ENCODE measurements around the gene ELMO1. TPM values are rescaled to one million over a fixed set of nuclear protein-coding genes. Genes with fewer than 3 reads are reported as not detected.

The ELMO1 gene
- total RNA-seq, 1 experiment from 2014 or later = 1.1 TPM

DNA sequence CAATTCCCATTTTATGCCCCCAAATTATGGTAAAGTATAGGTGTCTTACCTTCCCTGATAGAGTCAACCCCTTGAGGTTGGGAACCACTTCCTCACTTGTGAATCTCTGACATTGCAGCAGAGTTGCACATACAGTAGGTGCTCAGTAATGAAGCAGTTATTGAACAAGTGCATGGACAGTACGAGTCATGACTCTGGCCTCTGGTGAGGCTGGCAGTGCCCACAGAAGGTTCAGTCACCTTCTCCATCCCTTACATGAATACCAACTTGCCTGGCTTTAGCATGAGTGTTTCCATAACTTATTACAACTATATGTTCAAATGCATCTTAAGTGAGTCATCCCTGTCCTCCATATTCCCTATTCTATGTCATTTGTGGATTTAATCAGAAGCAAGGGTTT, 340.0 kb downstream of the ELMO1 start:
- Histone ChIP-seq H3K27ac (ENCODE audit: low read depth, low read length) (no peak overlapping the region), H3K4me1 (ENCODE audit: control insufficient read depth in 1 of 2, insufficient read depth in 2 of 2, low read length in 2 of 2) (peaks cover 0 to 13% of the 10 kb centered on the region in 2 experiments; a peak in 1 of 4 replicates), H3K9ac (ENCODE audit: low read length) (no peak overlapping the region), H2AFZ (ENCODE audit: low read depth, low read length, poor library complexity, severe bottlenecking) (no peak overlapping the region), H3K4me3 (replicated peaks in 1 of 2; ENCODE audit: low read depth in 1 of 2, low read length in 2 of 2) (no peak overlapping the region), H3K27me3 (ENCODE audit: insufficient read depth, low read length) (no peaks in the 10 kb centered on the region), H3K4me2 (ENCODE audit: low read length) (no peak overlapping the region), H3K9me2 (ENCODE audit: insufficient read depth) (no peaks in the 10 kb centered on the region), H3K9me3 (ENCODE audit: control insufficient read depth in 1 of 2, insufficient read depth in 1 of 2, low read depth in 1 of 2, low read length in 2 of 2) (no peaks in the 10 kb centered on the region), H3K36me3 (ENCODE audit: control insufficient read depth in 1 of 2, insufficient read depth in 2 of 2, low read length in 2 of 2) (no peaks in the 10 kb centered on the region), H3K79me2 (ENCODE audit: insufficient read depth, low read length) (no peaks in the 10 kb centered on the region), H4K20me1 (ENCODE audit: insufficient read depth) (no peaks in the 10 kb centered on the region)
- RAD21 ChIA-PET (ENCODE audit: low non-redundant PET in 1 of 2, low total read pairs in 2 of 2, uncharacterized antibody in 2 of 2, unreplicated experiment in 2 of 2) = no interaction called here
- ATAC-seq (no peak), DNase-seq (ENCODE audit: low read depth, low spot score) (no peak)
- CTCF ChIA-PET = no interaction called here
- intact Hi-C loops (cut with micrococcal nuclease) = no loop called here
- no TSS peak for BruUV-seq (replicated peaks)
- POLR2A ChIA-PET = no interaction called here
- TF ChIP-seq EZH2phosphoT487 (IDR thresholded peaks at IDR 0.05; ENCODE audit: borderline replicate concordance) (no peak), SIN3A (IDR thresholded peaks at IDR 0.05; ENCODE audit: low read depth) (no peak), CEBPB (IDR thresholded peaks at IDR 0.05; ENCODE audit: low read depth) (no peak), SP1 (IDR thresholded peaks at IDR 0.05; ENCODE audit: low read depth) (no peak), ZFX (IDR thresholded peaks at IDR 0.05) (no peak), EZH2 (IDR thresholded peaks at IDR 0.05) (no peak), ELF1 (IDR thresholded peaks at IDR 0.05; ENCODE audit: borderline replicate concordance, low read depth) (no peak), EGR1 (IDR thresholded peaks at IDR 0.05; ENCODE audit: low read depth) (no peak), JUND (IDR thresholded peaks at IDR 0.05) (no peak), ZNF274 (IDR thresholded peaks at IDR 0.05; ENCODE audit: low read depth, low read length) (no peak), RAD21 (IDR thresholded peaks at IDR 0.05; ENCODE audit: low read depth) (no peak), YY1 (IDR thresholded peaks at IDR 0.05; ENCODE audit: extremely low read depth, insufficient replicate concordance, low read depth, low read length) (no peak), POLR2AphosphoS5 (IDR thresholded peaks at IDR 0.05; ENCODE audit: low read depth, low read length) (no peak)
- TF ChIP-seq, protein P1, sequence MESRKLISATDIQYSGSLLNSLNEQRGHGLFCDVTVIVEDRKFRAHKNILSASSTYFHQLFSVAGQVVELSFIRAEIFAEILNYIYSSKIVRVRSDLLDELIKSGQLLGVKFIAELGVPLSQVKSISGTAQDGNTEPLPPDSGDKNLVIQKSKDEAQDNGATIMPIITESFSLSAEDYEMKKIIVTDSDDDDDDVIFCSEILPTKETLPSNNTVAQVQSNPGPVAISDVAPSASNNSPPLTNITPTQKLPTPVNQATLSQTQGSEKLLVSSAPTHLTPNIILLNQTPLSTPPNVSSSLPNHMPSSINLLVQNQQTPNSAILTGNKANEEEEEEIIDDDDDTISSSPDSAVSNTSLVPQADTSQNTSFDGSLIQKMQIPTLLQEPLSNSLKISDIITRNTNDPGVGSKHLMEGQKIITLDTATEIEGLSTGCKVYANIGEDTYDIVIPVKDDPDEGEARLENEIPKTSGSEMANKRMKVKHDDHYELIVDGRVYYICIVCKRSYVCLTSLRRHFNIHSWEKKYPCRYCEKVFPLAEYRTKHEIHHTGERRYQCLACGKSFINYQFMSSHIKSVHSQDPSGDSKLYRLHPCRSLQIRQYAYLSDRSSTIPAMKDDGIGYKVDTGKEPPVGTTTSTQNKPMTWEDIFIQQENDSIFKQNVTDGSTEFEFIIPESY (IDR thresholded peaks at IDR 0.05; ENCODE audit: extremely low read depth, insufficient replicate concordance, low read length) = no peak
- TF ChIP-seq, protein P2, sequence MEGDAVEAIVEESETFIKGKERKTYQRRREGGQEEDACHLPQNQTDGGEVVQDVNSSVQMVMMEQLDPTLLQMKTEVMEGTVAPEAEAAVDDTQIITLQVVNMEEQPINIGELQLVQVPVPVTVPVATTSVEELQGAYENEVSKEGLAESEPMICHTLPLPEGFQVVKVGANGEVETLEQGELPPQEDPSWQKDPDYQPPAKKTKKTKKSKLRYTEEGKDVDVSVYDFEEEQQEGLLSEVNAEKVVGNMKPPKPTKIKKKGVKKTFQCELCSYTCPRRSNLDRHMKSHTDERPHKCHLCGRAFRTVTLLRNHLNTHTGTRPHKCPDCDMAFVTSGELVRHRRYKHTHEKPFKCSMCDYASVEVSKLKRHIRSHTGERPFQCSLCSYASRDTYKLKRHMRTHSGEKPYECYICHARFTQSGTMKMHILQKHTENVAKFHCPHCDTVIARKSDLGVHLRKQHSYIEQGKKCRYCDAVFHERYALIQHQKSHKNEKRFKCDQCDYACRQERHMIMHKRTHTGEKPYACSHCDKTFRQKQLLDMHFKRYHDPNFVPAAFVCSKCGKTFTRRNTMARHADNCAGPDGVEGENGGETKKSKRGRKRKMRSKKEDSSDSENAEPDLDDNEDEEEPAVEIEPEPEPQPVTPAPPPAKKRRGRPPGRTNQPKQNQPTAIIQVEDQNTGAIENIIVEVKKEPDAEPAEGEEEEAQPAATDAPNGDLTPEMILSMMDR (IDR thresholded peaks at IDR 0.05 in 2 of 3, conservative IDR thresholded peaks at IDR 0.05 in 1 of 3; ENCODE audit: borderline replicate concordance in 1 of 3, insufficient read depth in 1 of 3, low read depth in 2 of 3, low read length in 2 of 3) = no peak
- TF ChIP-seq, protein P3, sequence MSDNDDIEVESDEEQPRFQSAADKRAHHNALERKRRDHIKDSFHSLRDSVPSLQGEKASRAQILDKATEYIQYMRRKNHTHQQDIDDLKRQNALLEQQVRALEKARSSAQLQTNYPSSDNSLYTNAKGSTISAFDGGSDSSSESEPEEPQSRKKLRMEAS (IDR thresholded peaks at IDR 0.05) = no peak
